Measurements from ENCODE around the gene FAM168A. TPM values are rescaled to one million over a fixed set of nuclear protein-coding genes. Genes with fewer than 3 reads are reported as not detected.

FAM168A gene
- total and polyA plus RNA-seq, 2 of the 8 experiments (the other 6 are each of a cell fraction or from before 2014, with no cell fraction given) = 17.1 to 21.6 TPM

GRCh38 chr11:73647459-73648100 is 49.7 kb upstream of the FAM168A start (continued):
- TF ChIP-seq ATF3 (IDR thresholded peaks at IDR 0.05; ENCODE audit: insufficient read depth, low read depth, low read length) = no peak
- no peak for TF ChIP-seq BCL11A (IDR thresholded peaks at IDR 0.05; ENCODE audit: low read depth in 2 of 2, low read length in 2 of 2)
- no peak for TF ChIP-seq JUND (IDR thresholded peaks at IDR 0.05; ENCODE audit: low read length)
- no peak for TF ChIP-seq NANOG (IDR thresholded peaks at IDR 0.05; ENCODE audit: insufficient read depth, low read depth, low read length, poor library complexity, severe bottlenecking)
- no peak for TF ChIP-seq EGR1 (IDR thresholded peaks at IDR 0.05; ENCODE audit: borderline replicate concordance, low read depth, low read length)
- peak in 1 of 2 experiments; percentile 78; a peak in 2 of 4 replicates for TF ChIP-seq SIN3A (conservative IDR thresholded peaks at IDR 0.05 in 1 of 2, IDR thresholded peaks at IDR 0.05 in 1 of 2; ENCODE audit: low read depth in 1 of 2, low read length in 2 of 2)
- TF ChIP-seq RAD21 (IDR thresholded peaks at IDR 0.05 in 1 of 2, conservative IDR thresholded peaks at IDR 0.05 in 1 of 2; ENCODE audit: low read depth in 2 of 2, low read length in 2 of 2) = no peak; a peak in 1 of 4 replicates
- TF ChIP-seq BACH1 (IDR thresholded peaks at IDR 0.05; ENCODE audit: low read length) = peak; percentile 29; the same call in 1 of the 2 replicates
- no peak for TF ChIP-seq SUZ12 (IDR thresholded peaks at IDR 0.05; ENCODE audit: low read length)
- no peak for TF ChIP-seq RFX5 (IDR thresholded peaks at IDR 0.05; ENCODE audit: borderline replicate concordance, low read depth, low read length)
- TF ChIP-seq POLR2A (IDR thresholded peaks at IDR 0.05; ENCODE audit: control extremely low read depth in 1 of 2, low read depth in 2 of 2, low read length in 2 of 2) = no peak
- TF ChIP-seq YY1 (IDR thresholded peaks at IDR 0.05; ENCODE audit: low read depth, low read length) = no peak
- no peak for TF ChIP-seq BRCA1 (IDR thresholded peaks at IDR 0.05; ENCODE audit: low read depth, low read length)
- no peak for TF ChIP-seq TAF1 (IDR thresholded peaks at IDR 0.05; ENCODE audit: low read depth, low read length)
- no peak for TF ChIP-seq JUN (IDR thresholded peaks at IDR 0.05; ENCODE audit: low read depth, low read length)
- no peak for TF ChIP-seq MAFK (IDR thresholded peaks at IDR 0.05; ENCODE audit: low read depth, low read length)
- TF ChIP-seq SP2 (IDR thresholded peaks at IDR 0.05; ENCODE audit: low read length) = no peak
- TF ChIP-seq KDM4A (IDR thresholded peaks at IDR 0.05; ENCODE audit: low read depth, low read length, severe bottlenecking) = peak; percentile 80
- no peak for TF ChIP-seq CEBPB (IDR thresholded peaks at IDR 0.05; ENCODE audit: low read depth, low read length)
- TF ChIP-seq EP300 (IDR thresholded peaks at IDR 0.05; ENCODE audit: borderline replicate concordance in 1 of 2, low read depth in 2 of 2, low read length in 2 of 2) = 0 out of 3 replicates have a peak, but pooled peaks of 1 of the 2 experiments have one; percentile 51
- TF ChIP-seq RXRA (IDR thresholded peaks at IDR 0.05; ENCODE audit: insufficient read depth, low read depth, low read length) = no peak
- peak; percentile 92 for TF ChIP-seq TCF12 (IDR thresholded peaks at IDR 0.05; ENCODE audit: low read depth, low read length)
- TF ChIP-seq TEAD4 (IDR thresholded peaks at IDR 0.05; ENCODE audit: low read depth, low read length) = peak; percentile 9; the same call in 1 of the 2 replicates
- no peak for TF ChIP-seq GTF2F1 (IDR thresholded peaks at IDR 0.05; ENCODE audit: borderline replicate concordance, low read depth, low read length)
- TF ChIP-seq SIX5 (IDR thresholded peaks at IDR 0.05; ENCODE audit: low read depth, low read length) = peak; percentile 51

Data from H1 (cell line).